Aortic smooth muscle cell (primary cell): ENCODE results near the gene IL23R. TPM values are rescaled to one million over a fixed set of nuclear protein-coding genes. Genes with fewer than 3 reads are reported as not detected.

ENCODE experiments used
- total RNA-seq: library from RNA; depleted of rRNA; stranded (reverse); fragments of >200 nt; gene quantifications from 2 replicates; pipeline ENCODE4 v1.2.3, GENCODE V29; 2014

Gene IL23R, protein sequence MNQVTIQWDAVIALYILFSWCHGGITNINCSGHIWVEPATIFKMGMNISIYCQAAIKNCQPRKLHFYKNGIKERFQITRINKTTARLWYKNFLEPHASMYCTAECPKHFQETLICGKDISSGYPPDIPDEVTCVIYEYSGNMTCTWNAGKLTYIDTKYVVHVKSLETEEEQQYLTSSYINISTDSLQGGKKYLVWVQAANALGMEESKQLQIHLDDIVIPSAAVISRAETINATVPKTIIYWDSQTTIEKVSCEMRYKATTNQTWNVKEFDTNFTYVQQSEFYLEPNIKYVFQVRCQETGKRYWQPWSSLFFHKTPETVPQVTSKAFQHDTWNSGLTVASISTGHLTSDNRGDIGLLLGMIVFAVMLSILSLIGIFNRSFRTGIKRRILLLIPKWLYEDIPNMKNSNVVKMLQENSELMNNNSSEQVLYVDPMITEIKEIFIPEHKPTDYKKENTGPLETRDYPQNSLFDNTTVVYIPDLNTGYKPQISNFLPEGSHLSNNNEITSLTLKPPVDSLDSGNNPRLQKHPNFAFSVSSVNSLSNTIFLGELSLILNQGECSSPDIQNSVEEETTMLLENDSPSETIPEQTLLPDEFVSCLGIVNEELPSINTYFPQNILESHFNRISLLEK
- not detected in 2 replicates for total RNA-seq

DNA sequence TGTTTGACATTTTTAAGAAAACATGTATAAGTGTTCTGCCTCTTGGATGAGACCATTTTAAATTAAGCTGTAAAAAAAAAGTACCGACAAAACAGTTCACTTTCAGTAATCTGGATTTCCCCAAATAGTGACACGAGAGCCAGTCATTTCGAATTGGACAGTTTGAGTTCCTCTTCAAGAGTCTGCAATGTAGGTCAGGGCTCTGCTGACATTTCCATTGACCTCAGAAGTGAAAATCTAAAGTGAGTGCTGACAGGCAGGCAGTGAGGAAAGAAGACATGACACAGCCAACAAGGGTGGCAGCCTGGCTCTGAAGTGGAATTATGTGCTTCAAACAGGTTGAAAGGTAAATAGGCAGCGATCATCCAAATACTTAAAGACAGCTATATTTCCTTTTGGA is at the start of gene IL23R:
Gene IL23R (plus strand): TSS at position 259 of the 400 bp plus-strand sequence. CDS start 1,667 bp downstream, outside the sequence.

DNA sequence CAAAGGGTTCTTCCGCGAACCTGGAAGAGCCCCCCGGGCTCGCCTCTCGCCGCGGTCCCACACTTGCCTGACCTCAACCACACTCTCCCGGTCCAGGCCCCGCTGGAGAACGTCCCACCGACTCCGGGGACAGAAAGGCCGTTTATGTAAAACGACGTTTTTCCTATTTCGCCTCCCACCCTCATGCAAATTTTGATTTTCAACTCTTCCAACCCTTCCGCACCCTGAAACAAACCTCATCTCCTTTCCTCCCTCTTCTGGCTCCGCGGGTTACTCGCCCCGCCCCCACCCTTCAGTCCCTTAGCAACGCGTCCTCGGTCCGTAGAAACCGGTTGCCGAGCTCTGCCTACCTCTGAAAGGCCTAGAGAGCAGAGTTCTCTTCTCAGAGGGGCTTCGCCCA is 31.6 kb upstream of the IL23R start, which contains the start of gene C1orf141:
Gene C1orf141 (minus strand): TSS at position 276 of the 400 bp plus-strand sequence. CDS start 7,730 bp downstream, outside the sequence.

DNA sequence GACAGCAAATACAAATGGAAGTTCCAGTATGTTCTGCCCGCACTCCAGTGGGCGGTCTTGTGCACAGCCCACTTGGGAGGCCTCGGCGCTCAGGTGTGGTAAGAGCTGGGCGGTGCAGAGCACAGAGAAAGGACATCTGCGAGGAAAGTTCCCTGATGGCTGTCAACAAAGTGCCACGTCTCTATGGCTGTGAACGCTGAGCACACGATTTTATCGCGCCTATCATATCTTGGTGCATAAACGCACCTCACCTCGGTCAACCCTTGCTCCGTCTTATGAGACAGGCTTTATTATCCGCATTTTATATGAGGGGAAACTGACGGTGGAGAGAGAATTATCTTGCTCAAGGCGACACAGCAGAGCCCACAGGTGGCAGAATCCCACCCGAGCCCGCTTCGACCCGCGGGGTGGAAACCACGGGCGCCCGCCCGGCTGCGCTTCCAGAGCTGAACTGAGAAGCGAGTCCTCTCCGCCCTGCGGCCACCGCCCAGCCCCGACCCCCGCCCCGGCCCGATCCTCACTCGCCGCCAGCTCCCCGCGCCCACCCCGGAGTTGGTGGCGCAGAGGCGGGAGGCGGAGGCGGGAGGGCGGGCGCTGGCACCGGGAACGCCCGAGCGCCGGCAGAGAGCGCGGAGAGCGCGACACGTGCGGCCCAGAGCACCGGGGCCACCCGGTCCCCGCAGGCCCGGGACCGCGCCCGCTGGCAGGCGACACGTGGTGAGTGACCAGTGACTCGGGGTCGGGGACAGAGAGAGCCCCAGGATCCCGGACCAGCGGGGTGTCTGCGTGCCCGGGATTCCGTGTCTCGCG is 141.2 kb downstream of the IL23R start, which contains the start of gene IL12RB2:
Gene IL12RB2 (plus strand): TSS at position 623 of the 810 bp plus-strand sequence. CDS start 12,496 bp downstream, outside the sequence.

Other genes starting within 250 kb of the IL23R start
- 9.1 and 11.9 TPM in 2 replicates for gene DNAI4, start 241.6 kb upstream of the IL23R start, total RNA-seq
- gene MIER1, start 241.5 kb upstream of the IL23R start, total RNA-seq = 25.1 and 31.4 TPM in 2 replicates
- gene SLC35D1, start 112.3 kb upstream of the IL23R start, total RNA-seq = 12.3 and 14.5 TPM in 2 replicates
- gene C1orf141, start 31.5 kb upstream of the IL23R start, total RNA-seq = not detected in 2 replicates
- not detected in 2 replicates for gene IL12RB2, start 141.4 kb downstream of the IL23R start, total RNA-seq